ENCODE data around the gene CDR2L.
"Not testable (repeated sequence)": the region's sequence is repeated elsewhere in the genome, so short reads cannot be mapped to it uniquely, and the experiment has no call there.

The CDR2L gene

DNA sequence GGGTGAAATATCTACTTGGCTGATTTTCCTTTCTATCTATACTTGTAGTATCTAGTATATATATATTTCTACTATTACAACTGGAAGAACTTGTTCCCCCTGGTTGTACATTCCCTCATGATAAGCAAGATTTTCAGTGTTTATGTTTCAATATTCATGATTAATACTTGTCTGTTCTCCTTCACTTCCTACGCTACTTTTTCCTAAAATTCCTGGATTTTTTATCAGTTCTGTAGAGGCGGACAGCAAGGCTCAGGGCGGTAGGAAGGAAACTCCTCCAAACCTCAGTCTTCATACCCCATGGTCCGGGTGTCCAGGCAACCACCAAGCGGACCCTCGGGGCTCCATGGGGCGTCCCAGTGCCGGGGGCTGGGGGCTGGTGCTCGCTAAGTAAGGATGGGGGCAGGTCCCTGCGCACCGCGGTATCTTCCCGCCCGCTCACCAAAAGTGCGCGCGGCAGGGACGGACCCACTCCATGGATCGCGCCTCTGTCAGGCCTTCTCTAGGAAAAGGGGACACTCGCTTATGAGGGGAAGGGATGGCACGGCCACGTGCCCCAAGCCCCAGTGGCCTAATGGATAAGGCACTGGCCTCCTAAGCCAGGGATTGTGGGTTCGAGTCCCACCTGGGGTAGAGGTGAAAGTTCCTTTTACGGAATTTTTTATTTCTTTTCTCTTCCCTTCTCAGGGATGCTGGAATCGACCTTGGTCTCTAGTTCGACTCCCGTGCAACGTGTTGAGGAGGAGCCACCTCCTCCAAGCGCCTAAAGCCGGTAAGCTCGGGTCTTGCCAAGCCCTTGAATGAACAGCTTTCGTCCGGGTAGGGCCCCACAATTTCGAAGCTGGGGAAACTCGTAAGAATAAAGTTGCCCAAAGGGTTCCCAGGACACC is 46.2 kb downstream of the CDR2L start:
- Mint-ChIP-seq H3K27me3 (peaks cover 2% of the 10 kb centered on the region), H3K4me1 (peaks cover 53% of the 10 kb centered on the region), H3K36me3 (peaks cover under 1% of the 10 kb centered on the region), H3K4me3 (peak overlapping the region; percentile 96), H3K27ac (peak overlapping the region; percentile 100), H3K9me3 (no peaks in the 10 kb centered on the region)

DNA sequence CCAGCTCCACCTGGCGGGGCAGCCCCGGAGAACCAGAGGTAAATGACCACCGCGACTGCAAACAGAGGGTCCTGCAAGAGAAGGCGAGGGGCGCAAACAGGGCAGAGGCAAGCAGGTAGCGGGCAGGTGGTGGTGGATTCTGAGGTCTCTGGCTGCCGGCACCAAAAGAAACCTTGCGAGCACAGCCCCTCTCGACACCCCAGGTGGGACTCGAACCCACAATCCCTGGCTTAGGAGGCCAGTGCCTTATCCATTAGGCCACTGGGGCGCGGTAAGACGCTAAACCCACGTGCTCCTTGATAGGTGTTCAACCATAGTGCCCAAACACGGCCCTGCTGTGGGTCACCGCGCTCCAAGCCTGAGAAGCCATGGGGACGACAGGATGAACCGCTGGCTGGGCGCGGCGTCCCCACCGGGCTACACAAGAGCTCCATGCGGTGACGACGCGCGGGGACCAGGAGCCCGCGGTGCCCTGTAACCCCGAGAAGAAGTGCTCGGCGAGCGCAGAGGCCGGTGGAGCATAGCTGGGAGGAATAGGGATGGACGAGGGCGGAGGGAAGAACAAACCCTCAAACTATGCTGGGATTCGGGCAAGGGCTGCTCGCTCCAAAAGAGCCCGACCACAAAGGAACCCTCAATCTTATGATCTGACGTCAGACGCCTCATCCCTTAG is 46.9 kb downstream of the CDR2L start:
- Mint-ChIP-seq H3K9me3 (no peaks in the 10 kb centered on the region), H3K4me3 (peak overlapping the region; percentile 96), H3K4me1 (peaks cover 56% of the 10 kb centered on the region), H3K27ac (peak overlapping the region; percentile 100), H3K36me3 (peaks cover 4% of the 10 kb centered on the region), H3K27me3 (peaks cover 2% of the 10 kb centered on the region)

DNA sequence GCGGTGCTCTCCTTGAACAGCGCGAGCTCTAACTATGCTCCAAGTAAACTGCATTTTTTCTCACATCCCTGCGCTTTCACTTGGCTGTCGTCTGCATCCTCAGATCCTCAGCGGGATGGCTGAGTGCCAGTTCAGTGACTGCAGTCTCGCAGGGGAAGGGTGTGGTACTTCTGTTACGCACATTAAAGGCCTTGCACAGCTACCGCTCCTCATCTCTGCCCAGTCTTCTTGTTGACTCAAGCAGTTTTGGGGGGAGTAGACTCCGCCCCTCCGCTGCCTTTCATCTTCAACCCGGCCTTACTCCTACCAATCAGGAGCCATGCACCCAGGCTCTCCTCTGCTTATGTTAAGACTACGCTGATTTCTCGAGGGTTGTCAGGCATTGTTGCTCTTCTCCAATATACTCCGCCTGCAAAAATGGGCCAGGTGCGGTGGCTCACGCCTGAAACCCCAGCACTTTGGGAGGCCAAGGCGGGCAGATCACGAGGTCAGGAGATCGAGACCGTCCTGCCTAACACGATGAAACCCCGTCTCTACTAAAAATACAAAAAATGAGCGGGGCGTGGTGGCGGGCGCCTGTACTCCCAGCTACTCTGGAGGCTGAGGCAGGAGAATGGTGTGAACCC is 49.3 kb downstream of the CDR2L start:
- no peaks in the 10 kb centered on the region for H3K9me3 Mint-ChIP-seq
- peaks cover 52% of the 10 kb centered on the region for H3K4me1 Mint-ChIP-seq
- peaks cover 11% of the 10 kb centered on the region for H3K36me3 Mint-ChIP-seq
- H3K4me3 Mint-ChIP-seq, result peak overlapping the region; percentile 78
- H3K27me3 Mint-ChIP-seq, result peaks cover 2% of the 10 kb centered on the region
- peak overlapping the region; percentile 81 for H3K27ac Mint-ChIP-seq

DNA sequence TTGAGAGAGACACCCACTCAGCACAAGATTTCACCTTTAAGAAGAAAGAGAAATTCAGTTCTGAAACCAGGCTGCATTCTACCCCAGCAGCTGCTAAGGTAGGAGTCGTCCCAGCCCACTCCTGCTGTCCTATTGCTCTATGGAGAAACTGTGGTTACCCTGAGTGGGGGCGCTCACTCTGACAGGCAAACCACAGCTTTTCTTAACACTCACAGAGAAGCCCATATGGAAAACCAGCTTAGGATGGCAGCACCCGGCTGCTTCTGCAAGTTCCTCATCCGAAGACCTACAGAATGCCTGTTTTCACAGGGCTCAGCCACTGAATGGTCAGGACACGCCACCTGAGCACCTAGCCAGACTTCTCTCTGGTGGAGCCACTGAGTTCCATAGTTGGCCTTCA is 51.8 kb downstream of the CDR2L start:
- H3K27me3 Mint-ChIP-seq, result peaks cover 2% of the 10 kb centered on the region
- H3K27ac Mint-ChIP-seq, result no peak overlapping the region
- H3K9me3 Mint-ChIP-seq, result no peaks in the 10 kb centered on the region
- H3K4me3 Mint-ChIP-seq, result no peak overlapping the region
- H3K4me1 Mint-ChIP-seq, result peaks cover 38% of the 10 kb centered on the region
- peaks cover 11% of the 10 kb centered on the region for H3K36me3 Mint-ChIP-seq

DNA sequence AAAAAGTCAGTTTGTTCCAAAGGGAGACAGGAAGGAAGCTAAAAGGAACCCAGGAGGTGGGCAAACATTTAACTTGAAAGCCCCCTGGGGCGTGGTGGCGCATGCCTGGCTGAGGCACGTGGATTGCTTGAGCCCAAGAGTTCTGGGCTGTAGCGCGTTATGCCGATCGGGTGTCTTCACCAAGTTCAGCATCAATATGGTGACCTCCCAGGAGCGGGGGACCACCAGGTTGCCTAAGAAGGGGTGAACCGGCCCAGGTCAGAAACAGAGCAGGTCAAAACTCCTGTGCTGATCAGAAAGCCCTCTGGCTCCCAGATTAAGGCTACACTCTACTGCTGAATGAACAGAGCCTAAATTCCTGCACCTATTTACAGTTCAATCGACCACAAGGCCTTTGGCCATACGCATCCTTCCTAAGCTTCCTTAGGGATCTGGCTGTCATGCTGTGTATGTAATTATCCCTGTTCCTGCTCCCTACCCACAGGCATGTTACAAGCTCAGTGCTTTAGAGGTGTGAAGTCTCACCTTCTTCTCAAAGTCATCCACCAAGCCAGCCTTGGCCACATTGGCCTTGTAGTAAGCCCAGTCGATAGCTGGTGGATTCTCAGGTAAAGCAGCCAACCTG is 54.3 kb downstream of the CDR2L start:
- H3K4me3 Mint-ChIP-seq, result no peak overlapping the region
- peaks cover 39% of the 10 kb centered on the region for H3K4me1 Mint-ChIP-seq
- no peak overlapping the region for H3K27ac Mint-ChIP-seq
- no peaks in the 10 kb centered on the region for H3K9me3 Mint-ChIP-seq
- no peaks in the 10 kb centered on the region for H3K27me3 Mint-ChIP-seq
- H3K36me3 Mint-ChIP-seq, result peaks cover 11% of the 10 kb centered on the region

DNA sequence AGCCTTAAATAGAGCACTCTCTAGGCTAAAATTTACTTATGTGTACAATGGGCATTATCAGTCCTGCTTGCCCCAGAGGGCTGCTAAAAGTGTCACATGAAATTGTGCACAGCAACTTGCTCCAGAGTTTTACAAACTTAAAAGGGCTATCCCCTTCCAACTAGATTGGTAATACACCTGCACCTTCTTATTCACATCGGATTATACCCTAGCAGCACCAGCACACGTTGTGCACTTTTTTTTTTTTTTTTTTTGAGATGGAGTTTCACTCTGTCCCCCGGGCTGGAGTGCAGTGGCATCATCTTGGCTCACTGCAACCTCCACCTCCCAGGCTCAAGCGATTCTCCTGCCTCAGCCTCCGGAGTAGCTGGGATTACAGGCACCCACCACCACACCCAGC is 56.4 kb downstream of the CDR2L start:
- not testable (repeated sequence) for H3K4me3 Mint-ChIP-seq, H3K27ac Mint-ChIP-seq, H3K27me3 Mint-ChIP-seq

DNA sequence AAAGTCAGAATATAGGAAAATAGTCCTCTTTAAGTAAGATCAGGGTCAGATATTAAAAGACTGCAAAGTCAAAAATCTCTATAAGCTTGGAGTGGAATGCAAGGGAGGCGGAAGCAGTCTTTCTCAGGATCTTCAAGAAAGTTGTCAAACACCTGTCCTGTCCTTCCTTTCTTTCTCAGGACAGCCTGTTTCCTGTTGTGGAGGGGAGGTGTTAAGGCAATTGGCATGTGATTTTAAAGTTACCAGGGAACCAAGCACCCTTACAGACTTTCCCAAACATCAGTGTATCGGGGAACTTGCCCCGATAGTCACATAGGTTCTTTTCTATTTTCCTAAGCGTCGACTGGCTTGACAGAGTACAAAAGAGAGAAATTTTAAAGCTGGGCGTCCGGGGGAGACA is 57.3 kb downstream of the CDR2L start:
- Mint-ChIP-seq H3K9me3 (no peaks in the 10 kb centered on the region), H3K36me3 (peaks cover 5% of the 10 kb centered on the region), H3K4me3 (peak overlapping the region; percentile 39), H3K4me1 (peaks cover 48% of the 10 kb centered on the region), H3K27ac (no peak overlapping the region), H3K27me3 (no peaks in the 10 kb centered on the region)

More for the DNA sequence above, 56.4 kb downstream of the CDR2L start:
- H3K4me1 Mint-ChIP-seq, result peaks cover 41% of the 10 kb centered on the region
- H3K9me3 Mint-ChIP-seq, H3K36me3 Mint-ChIP-seq: not testable (repeated sequence)

DNA sequence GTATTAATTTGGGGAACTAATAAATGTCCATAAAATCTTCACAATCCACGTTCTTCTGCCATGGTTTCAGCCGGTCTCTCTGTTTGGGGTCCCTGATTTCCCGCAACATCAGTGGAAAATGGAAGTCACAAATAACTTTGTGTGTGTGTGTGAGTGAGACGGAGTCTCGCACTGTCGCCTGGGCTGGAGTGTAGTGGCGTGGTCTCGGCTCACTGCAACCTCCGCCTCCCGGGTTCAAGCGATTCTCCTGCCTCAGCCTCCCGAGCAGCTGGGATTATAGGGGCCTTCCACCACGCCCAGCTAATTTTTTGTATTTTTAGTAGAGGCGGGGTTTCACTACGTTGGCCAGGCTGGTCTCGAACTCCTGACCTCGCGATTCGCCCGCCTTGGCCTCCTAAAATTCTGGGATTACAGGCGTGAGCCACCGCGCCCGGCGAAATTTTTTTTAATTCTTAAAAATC is 58.5 kb downstream of the CDR2L start:
- H3K9me3 Mint-ChIP-seq, H3K36me3 Mint-ChIP-seq, H3K27me3 Mint-ChIP-seq: not testable (repeated sequence)
- Mint-ChIP-seq H3K4me3 (peak overlapping the region; percentile 98), H3K4me1 (peaks cover 51% of the 10 kb centered on the region), H3K27ac (peak overlapping the region; percentile 97)

DNA sequence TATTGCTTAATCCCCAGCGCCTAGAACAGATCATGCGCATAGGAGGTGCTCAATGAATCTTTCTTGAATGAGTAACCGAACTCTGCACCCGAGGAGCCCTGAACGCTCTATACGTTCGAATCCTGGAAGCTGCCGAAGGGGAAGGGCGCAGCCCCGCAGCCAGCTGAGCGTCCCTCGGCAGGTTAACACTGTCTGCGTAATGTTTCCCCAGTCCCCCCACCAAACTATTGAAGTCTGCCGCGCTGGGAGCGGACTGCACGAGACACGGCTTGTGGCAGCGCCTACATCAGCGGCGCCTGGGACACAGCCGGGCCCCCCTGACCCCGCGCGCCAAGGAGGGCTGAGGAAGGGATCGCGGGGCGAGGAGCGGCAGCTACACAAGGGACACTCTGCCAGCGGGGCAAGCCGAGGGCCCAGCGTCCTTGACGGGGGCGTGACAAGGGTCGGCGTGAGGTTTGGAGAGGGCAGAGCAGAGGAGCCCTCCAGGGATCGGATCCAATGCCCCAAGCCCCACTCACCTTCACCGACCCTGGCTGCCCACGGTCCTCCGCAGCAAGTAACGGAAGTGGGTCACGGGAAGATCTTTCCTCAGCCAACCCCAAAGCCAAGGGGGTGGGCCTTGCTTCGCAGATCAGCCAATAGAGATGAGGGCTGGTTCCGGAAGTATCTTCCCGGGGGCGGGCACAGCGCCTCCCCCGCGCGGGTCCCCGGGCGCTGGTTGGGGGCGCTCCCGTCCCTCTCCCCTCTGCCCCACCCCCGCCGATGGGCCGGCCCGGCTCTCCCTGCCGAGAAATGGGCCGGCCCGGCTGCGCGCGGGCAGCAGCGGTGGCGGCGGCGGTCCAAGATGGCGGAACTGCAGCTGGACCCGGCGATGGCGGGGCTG is 59.2 kb downstream of the CDR2L start, which contains the start of the genes ATP5PD and KCTD2:
Gene ATP5PD (minus strand): TSS at position 563 of the 883 bp plus-strand sequence. CDS start 4,319 bp downstream, outside the sequence.
Gene KCTD2 (plus strand): TSS at position 819 of the 883 bp plus-strand sequence. CDS start 26 bp downstream, at position 845.
- no peaks in the 10 kb centered on the region for H3K27me3 Mint-ChIP-seq
- H3K27ac Mint-ChIP-seq, result peak within 1 kb of the TSS; percentile 97
- no peaks in the 10 kb centered on the region for H3K36me3 Mint-ChIP-seq
- H3K4me3 Mint-ChIP-seq, result peak within 1 kb of the TSS; percentile 98
- peaks cover 51% of the 10 kb centered on the region for H3K4me1 Mint-ChIP-seq
- H3K9me3 Mint-ChIP-seq, result no peaks in the 10 kb centered on the region

DNA sequence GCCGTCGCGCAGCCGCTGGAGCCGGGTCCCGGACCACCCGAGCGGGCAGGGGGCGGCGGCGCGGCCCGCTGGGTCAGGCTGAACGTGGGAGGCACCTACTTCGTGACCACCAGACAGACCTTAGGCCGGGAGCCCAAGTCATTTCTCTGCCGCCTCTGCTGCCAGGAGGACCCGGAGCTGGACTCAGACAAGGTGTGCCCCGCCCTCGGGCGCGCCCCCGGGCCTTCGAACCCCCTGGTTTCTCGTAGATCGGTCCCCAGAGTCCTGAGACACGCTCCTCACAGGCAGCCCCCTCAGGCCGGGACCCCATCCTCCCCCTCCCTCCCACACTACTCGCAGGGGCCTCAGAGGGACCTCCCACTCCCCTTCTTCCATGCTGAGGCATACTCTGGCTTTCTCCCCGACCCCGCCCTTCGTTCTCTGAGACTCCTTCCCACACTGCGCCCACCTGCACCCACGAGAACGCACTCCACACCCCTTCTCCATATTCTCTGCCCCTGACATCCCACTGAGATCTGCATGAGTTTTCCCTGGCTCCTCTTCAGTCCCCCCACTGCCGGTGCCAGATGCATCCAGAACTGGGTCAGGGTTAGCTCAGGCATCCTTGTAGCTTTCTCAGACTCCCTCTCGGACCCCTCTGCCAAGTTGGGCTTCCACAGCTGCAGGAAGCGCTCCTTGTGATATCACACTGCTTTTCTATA is 60.1 kb downstream of the CDR2L start:
- Mint-ChIP-seq H3K27ac (peak overlapping the region; percentile 76), H3K36me3 (peaks cover 3% of the 10 kb centered on the region), H3K4me1 (peaks cover 49% of the 10 kb centered on the region), H3K4me3 (peak overlapping the region; percentile 92), H3K27me3 (no peaks in the 10 kb centered on the region), H3K9me3 (no peaks in the 10 kb centered on the region)

DNA sequence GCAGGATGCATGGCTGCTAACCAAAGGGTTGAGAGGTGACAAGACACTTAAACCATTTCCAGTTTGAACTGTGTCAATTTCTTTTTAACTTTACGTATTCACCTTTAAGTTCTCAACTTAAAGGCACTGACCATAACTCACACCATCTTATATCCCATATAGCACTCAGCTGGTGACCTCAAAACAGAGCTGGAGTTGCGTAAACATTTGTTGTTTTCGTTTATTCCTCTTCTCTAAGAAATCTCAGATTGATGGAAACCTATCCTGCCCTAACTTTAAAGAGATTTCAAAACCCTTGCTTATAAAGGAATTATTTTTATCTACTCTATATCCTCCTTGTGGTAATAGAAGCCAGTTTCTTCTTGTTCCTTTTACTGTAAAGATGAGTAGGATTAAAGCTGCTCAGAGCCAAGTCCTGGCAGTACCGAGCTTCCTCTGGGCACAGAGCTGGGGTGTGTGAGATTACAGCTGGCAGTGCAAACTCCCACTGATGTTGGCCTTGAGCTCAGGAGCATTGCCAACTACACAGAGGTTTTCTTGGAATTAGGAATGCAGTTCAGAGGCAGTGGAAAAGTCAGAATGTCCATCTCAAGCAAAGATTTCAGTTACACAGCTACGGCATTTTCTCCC is 60.9 kb downstream of the CDR2L start:
- Mint-ChIP-seq H3K9me3 (no peaks in the 10 kb centered on the region), H3K36me3 (peaks cover 3% of the 10 kb centered on the region), H3K27me3 (no peaks in the 10 kb centered on the region), H3K4me1 (peaks cover 48% of the 10 kb centered on the region), H3K4me3 (peak overlapping the region; percentile 92), H3K27ac (peak overlapping the region; percentile 14)

DNA sequence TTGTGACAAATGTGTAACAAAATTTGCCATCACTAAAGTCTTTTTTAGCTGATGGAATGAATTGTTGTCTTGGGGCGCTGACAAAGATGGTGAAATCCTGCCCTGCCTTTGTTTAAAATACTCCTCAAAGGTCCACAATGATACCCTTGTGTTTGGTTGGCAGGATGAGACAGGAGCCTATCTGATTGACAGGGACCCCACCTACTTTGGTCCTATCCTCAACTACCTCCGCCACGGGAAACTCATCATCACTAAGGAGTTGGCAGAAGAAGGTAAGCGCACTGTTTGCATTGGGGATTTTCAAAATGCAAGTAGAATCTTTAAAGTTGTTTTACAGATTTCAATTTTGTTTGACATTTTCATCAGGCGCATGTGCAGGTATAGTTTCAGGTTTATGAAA is 61.6 kb downstream of the CDR2L start:
- H3K27me3 Mint-ChIP-seq, result no peaks in the 10 kb centered on the region
- H3K4me3 Mint-ChIP-seq, result no peak overlapping the region

DNA sequence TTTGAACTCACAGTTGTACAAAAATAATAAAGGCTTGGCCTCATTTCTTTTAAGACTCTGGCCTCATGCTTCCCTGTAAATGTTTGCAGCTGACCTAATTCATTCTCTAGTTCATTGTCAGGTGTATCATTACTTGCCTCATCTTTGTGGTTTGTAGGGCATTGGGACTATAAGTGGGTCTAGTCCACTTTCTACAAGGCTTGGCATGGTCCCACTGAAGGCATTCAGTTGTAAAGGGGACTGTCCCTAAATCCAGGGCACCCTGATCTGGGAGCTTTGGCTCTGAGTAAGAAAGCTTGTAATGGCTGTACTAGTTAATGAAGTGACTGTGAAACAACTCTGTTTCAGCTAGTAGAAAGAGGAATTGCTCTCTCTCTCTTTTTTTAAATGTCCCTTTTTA is 62.3 kb downstream of the CDR2L start:
- Mint-ChIP-seq H3K27ac (no peak overlapping the region), H3K4me3 (no peak overlapping the region), H3K36me3 (peaks cover 3% of the 10 kb centered on the region), H3K9me3 (no peaks in the 10 kb centered on the region), H3K27me3 (no peaks in the 10 kb centered on the region), H3K4me1 (peaks cover 40% of the 10 kb centered on the region)

More for the DNA sequence above, 61.6 kb downstream of the CDR2L start:
- H3K27ac Mint-ChIP-seq, result no peak overlapping the region
- H3K4me1 Mint-ChIP-seq, result peaks cover 44% of the 10 kb centered on the region
- peaks cover 3% of the 10 kb centered on the region for H3K36me3 Mint-ChIP-seq
- no peaks in the 10 kb centered on the region for H3K9me3 Mint-ChIP-seq

DNA sequence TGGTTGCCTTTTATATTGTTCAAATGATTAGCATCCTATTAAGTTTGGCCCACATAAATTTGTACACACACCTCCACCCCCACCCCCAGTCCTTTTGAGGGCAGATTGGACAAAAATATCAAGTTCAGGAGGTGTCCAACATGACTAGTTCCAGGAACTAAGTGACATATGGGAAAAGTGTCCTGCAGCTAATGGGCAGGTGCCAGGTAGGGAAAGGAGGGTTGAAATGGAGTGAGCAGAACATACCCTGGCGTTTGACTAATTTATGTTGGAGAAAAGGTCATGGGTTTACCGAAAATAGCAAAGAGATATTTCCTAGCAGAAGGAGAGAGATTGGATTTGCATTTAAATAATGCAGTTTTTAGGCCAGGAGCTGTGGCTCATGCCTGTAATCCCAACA is 64.5 kb downstream of the CDR2L start:
- Mint-ChIP-seq H3K4me1 (peaks cover 35% of the 10 kb centered on the region), H3K27ac (no peak overlapping the region), H3K27me3 (no peaks in the 10 kb centered on the region), H3K36me3 (peaks cover 3% of the 10 kb centered on the region), H3K4me3 (no peak overlapping the region), H3K9me3 (no peaks in the 10 kb centered on the region)
